ENCODE data around the gene CER1.

- TF ChIP-seq CTCF (conservative IDR thresholded peaks at IDR 0.05 in 1 of 2, IDR thresholded peaks at IDR 0.05 in 1 of 2; ENCODE audit: low read depth in 1 of 2, low read length in 2 of 2) (no peak), EZH2 (IDR thresholded peaks at IDR 0.05; ENCODE audit: low read length, missing control alignments) (no peak)
Observed at GRCh38 chr9:14766299-14766698, 43.8 kb upstream of the CER1 start.
